HG03439 (cell line): Measurements from ENCODE around the gene SOX30.

ENCODE experiments used
- ATAC-seq: cut with Tn5 transposase; IDR thresholded peaks from one replicate; pipeline ENCODE4 v1.9.1; 2021; ENCODE audit warnings: mild to moderate bottlenecking, moderate library complexity; ENCODE audit not compliant: unreplicated experiment

The SOX30 gene

DNA sequence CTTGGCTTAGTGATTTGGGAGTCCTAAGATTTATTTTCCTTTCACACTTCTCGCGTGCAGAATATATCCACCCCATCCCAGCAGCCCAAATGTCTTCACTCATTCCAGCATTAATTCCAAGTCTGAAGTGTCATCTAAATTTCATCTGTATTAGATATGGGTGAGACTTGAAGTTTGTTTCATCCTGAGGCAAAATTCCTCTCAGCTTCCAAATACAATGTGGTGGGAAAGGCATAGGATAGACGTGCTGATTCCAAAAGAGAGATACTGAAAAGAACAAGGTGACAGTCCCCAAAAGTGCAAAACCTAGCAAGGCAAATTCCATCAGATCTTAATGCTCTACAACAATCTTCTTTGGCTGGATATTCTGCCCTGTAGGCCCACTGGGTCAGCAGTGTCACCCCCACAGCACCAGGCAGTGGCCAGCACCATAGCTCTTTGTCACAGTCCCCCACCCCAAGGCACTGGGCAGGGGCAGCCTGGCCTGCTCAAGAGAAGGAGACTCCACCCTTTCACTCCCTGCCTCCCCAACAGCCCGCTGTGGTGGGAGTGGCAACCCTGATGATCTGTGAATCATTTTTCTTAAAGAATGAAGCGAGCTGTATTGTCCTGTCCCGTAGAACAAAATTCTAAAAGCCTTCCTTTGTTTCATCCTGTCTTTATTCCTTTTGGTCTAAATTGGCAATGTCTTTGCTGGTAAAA, 74.0 kb downstream of the SOX30 start:
- no peak for ATAC-seq

DNA sequence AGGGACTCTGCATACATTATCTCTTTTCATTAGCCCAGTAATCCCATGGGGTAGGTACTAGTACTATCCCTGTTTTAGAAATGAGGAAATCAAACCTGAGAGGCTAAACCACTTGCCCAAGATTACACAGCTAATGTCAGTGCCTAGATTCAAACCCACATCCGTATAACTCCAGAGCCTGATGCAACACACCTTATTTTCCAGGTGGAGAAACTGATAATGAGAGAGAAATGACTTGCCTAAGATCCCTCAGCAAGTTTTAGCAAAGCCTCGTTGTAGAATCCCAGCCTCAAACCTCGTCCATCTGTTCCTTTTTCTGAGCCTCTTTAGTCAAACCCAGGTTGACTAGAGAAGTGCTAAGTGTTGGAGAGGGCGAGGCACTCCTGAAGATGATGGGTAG, 75.6 kb downstream of the SOX30 start:
- no peak for ATAC-seq
